ENCODE data around the gene CACNA2D1.
A peak's percentile ranks its signal among the peaks of the same experiment; 100 is the strongest.
"Not testable (repeated sequence)": the region's sequence is repeated elsewhere in the genome, so short reads cannot be mapped to it uniquely, and the experiment has no call there.

CACNA2D1 gene

GRCh38 chr7:82433507-82433906 is 10.1 kb downstream of the CACNA2D1 start:
- no peak for DNase-seq

- not testable (repeated sequence) for DNase-seq
Observed at GRCh38 chr7:82432743-82433142, 10.8 kb downstream of the CACNA2D1 start.

GRCh38 chr7:82430500-82431465 is 12.8 kb downstream of the CACNA2D1 start:
- no peak for DNase-seq

- no peak for DNase-seq
Observed at GRCh38 chr7:82429408-82429807, 14.2 kb downstream of the CACNA2D1 start.

GRCh38 chr7:82428186-82428961 is 15.2 kb downstream of the CACNA2D1 start:
- no peak for DNase-seq

GRCh38 chr7:82423446-82423845 is 20.1 kb downstream of the CACNA2D1 start:
- DNase-seq, result no peak

GRCh38 chr7:82419200-82419599 is 24.4 kb downstream of the CACNA2D1 start:
- DNase-seq, result no peak

GRCh38 chr7:82417898-82418297 is 25.7 kb downstream of the CACNA2D1 start:
- no peak for DNase-seq

GRCh38 chr7:82416402-82416801 is 27.2 kb downstream of the CACNA2D1 start:
- DNase-seq, result no peak

GRCh38 chr7:82414389-82414788 is 29.2 kb downstream of the CACNA2D1 start:
- no peak for DNase-seq

- no peak for DNase-seq
Observed at GRCh38 chr7:82413237-82413636, 30.3 kb downstream of the CACNA2D1 start.

GRCh38 chr7:82411732-82412131 is 31.8 kb downstream of the CACNA2D1 start:
- no peak for DNase-seq

- no peak for DNase-seq
Observed at GRCh38 chr7:82410461-82410860, 33.1 kb downstream of the CACNA2D1 start.

GRCh38 chr7:82406937-82407336 is 36.6 kb downstream of the CACNA2D1 start:
- DNase-seq, result no peak

- no peak for DNase-seq
Observed at GRCh38 chr7:82405301-82405700, 38.3 kb downstream of the CACNA2D1 start.

- DNase-seq, result no peak
Observed at GRCh38 chr7:82404652-82405051, 38.9 kb downstream of the CACNA2D1 start.

GRCh38 chr7:82404094-82404493 is 39.5 kb downstream of the CACNA2D1 start:
- DNase-seq, result no peak

- DNase-seq, result no peak
Observed at GRCh38 chr7:82397879-82398524, 45.6 kb downstream of the CACNA2D1 start.

- DNase-seq, result no peak
Observed at GRCh38 chr7:82396343-82396742, 47.2 kb downstream of the CACNA2D1 start.

- no peak for DNase-seq
Observed at GRCh38 chr7:82395147-82395546, 48.4 kb downstream of the CACNA2D1 start.

- no peak for DNase-seq
Observed at GRCh38 chr7:82393840-82394220, 49.7 kb downstream of the CACNA2D1 start.

GRCh38 chr7:82393076-82393839 is 50.3 kb downstream of the CACNA2D1 start:
- DNase-seq, result no peak

GRCh38 chr7:82390936-82391335 is 52.6 kb downstream of the CACNA2D1 start:
- DNase-seq, result peak; percentile 63

Data from NCI-H524 treated with DMSO at 0.1 percent for 48 hours (cell line).